Right forelimb (tissue), 1 donor: Measurements from ENCODE around the gene CCND3.
"Not testable (repeated sequence)": the region's sequence is repeated elsewhere in the genome, so short reads cannot be mapped to it uniquely, and the experiment has no call there.

ENCODE experiments used
- DNase-seq: peaks from one replicate; pipeline ENCODE4 v3.0.0-alpha.2; 2018

The CCND3 gene

GRCh38 chr6:41947581-41948220 is 6.1 kb upstream of the CCND3 start:
- no peak for DNase-seq

GRCh38 chr6:41943456-41943855 is 1.8 kb upstream of the CCND3 start:
- no peak for DNase-seq

- DNase-seq: not testable (repeated sequence)
Observed at GRCh38 chr6:41942882-41943281, 1.3 kb upstream of the CCND3 start.

GRCh38 chr6:41942067-41942851 is 651 bp upstream of the CCND3 start:
- DNase-seq: no peak

- DNase-seq: peak; percentile 68
Observed at GRCh38 chr6:41940759-41941279, 789 bp downstream of the CCND3 start.

- DNase-seq: peak; percentile 53
Observed at GRCh38 chr6:41939848-41940758, 1.5 kb downstream of the CCND3 start.

GRCh38 chr6:41939176-41939847 is 2.3 kb downstream of the CCND3 start:
- peak; percentile 80 for DNase-seq

GRCh38 chr6:41938590-41939175 is 2.9 kb downstream of the CCND3 start:
- no peak for DNase-seq

GRCh38 chr6:41937861-41938574 is 3.6 kb downstream of the CCND3 start:
- DNase-seq: no peak

- DNase-seq: no peak
Observed at GRCh38 chr6:41937472-41937860, 4.1 kb downstream of the CCND3 start.

GRCh38 chr6:41936073-41936837 is 5.4 kb downstream of the CCND3 start:
- DNase-seq: peak; percentile 64

GRCh38 chr6:41935685-41936072 is 5.9 kb downstream of the CCND3 start:
- DNase-seq: no peak

GRCh38 chr6:41935193-41935574 is 6.4 kb downstream of the CCND3 start:
- DNase-seq: no peak

- no peak for DNase-seq
Observed at GRCh38 chr6:41934278-41935192, 7.1 kb downstream of the CCND3 start.

- no peak for DNase-seq
Observed at GRCh38 chr6:41932378-41932777, 9.2 kb downstream of the CCND3 start.

- no peak for DNase-seq
Observed at GRCh38 chr6:41931792-41932191, 9.8 kb downstream of the CCND3 start.

GRCh38 chr6:41929924-41930323 is 11.7 kb downstream of the CCND3 start:
- no peak for DNase-seq

GRCh38 chr6:41927253-41927652 is 14.4 kb downstream of the CCND3 start:
- DNase-seq: no peak

- DNase-seq: peak; percentile 1
Observed at GRCh38 chr6:41922154-41922553, 19.5 kb downstream of the CCND3 start.

GRCh38 chr6:41921712-41921998 is 20.0 kb downstream of the CCND3 start:
- no peak for DNase-seq
